Measurements from ENCODE around the gene SEMA3B.
A peak's percentile ranks its signal among the peaks of the same experiment; 100 is the strongest.
"Not testable (repeated sequence)": the region's sequence is repeated elsewhere in the genome, so short reads cannot be mapped to it uniquely, and the experiment has no call there.

SEMA3B gene

GRCh38 chr3:50268703-50269451, at the start of gene SEMA3B:
Gene SEMA3B, plus strand, starts transcription at chr3:50269147. Its CDS starts 94 bp downstream, at chr3:50269241.
- no peak for DNase-seq

- no peak for DNase-seq
Measured at GRCh38 chr3:50219285-50219684, 49.7 kb upstream of the SEMA3B start.

GRCh38 chr3:50220109-50220508, 48.8 kb upstream of the SEMA3B start:
- DNase-seq = no peak

GRCh38 chr3:50221051-50221410, 47.9 kb upstream of the SEMA3B start:
- DNase-seq = no peak

- DNase-seq = no peak
Measured at GRCh38 chr3:50221411-50222168, 47.4 kb upstream of the SEMA3B start.

- DNase-seq = no peak
Measured at GRCh38 chr3:50222169-50222528, 46.8 kb upstream of the SEMA3B start.

- DNase-seq = no peak
Measured at GRCh38 chr3:50224639-50225038, 44.3 kb upstream of the SEMA3B start.

- peak; percentile 39 for DNase-seq
Measured at GRCh38 chr3:50226888-50227389, 42.0 kb upstream of the SEMA3B start.

- DNase-seq = peak; percentile 89
Measured at GRCh38 chr3:50227390-50228183, 41.4 kb upstream of the SEMA3B start.

GRCh38 chr3:50228184-50228763, 40.7 kb upstream of the SEMA3B start:
- not testable (repeated sequence) for DNase-seq

- no peak for DNase-seq
Measured at GRCh38 chr3:50229490-50229889, 39.5 kb upstream of the SEMA3B start.

GRCh38 chr3:50230104-50230793, 38.7 kb upstream of the SEMA3B start:
- DNase-seq = no peak

- DNase-seq = no peak
Measured at GRCh38 chr3:50230794-50231125, 38.2 kb upstream of the SEMA3B start.

- DNase-seq = no peak
Measured at GRCh38 chr3:50231581-50231980, 37.4 kb upstream of the SEMA3B start.

- DNase-seq = no peak
Measured at GRCh38 chr3:50232303-50232702, 36.6 kb upstream of the SEMA3B start.

- DNase-seq = no peak
Measured at GRCh38 chr3:50233176-50233575, 35.8 kb upstream of the SEMA3B start.

- DNase-seq = peak; percentile 98
Measured at GRCh38 chr3:50235716-50236483, 33.0 kb upstream of the SEMA3B start, which contains the start of gene GNAI2. Gene GNAI2, plus strand, starts transcription at chr3:50236204. Its CDS starts 132 bp downstream, at chr3:50236336.

- no peak for DNase-seq
Measured at GRCh38 chr3:50236484-50237132, 32.3 kb upstream of the SEMA3B start.

GRCh38 chr3:50237133-50237651, 31.8 kb upstream of the SEMA3B start:
- DNase-seq = peak; percentile 25

GRCh38 chr3:50237754-50238548, 31.0 kb upstream of the SEMA3B start:
- peak; percentile 82 for DNase-seq
